Retinal pigment epithelial cell (primary cell): Measurements from ENCODE around the gene EML5.

ENCODE experiments used
- DNase-seq: peaks from one replicate; pipeline ENCODE4 v3.0.0-alpha.2; 2010; ENCODE audit warnings: low read depth
- H3K4me3 ChIP-seq: 2 replicates; pipeline ENCODE4 v1.5.1; 2011; ENCODE audit warnings: mild to moderate bottlenecking, low read length, control low read depth, moderate library complexity
- TF ChIP-seq, protein P1 (sequence below): conservative IDR thresholded peaks from 2 replicates; pipeline ENCODE4 v1.5.1; 2011; ENCODE audit warnings: low read depth, low read length, control low read depth, inconsistent platforms

Gene EML5

DNA sequence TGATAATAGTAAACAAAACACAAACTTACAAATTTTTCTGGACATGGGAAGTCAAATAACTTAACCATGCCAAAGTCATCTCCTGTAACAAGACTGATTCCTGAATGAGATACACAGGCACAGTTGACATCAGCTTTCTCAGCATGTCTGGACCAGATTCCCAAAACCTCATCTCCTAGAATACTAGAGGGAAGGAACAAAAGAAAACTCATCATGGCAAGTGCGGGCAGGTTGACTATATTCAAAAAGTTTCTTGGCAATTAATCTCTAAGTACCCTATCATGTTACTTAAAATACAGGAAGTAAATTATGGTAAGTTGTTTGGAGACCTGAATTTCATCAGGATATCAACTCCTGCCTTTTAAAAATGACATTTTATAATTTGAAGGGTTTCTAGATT is 176.1 kb downstream of the EML5 start:
- no peak overlapping the region for H3K4me3 ChIP-seq
- DNase-seq, result no peak
- TF ChIP-seq, protein P1, sequence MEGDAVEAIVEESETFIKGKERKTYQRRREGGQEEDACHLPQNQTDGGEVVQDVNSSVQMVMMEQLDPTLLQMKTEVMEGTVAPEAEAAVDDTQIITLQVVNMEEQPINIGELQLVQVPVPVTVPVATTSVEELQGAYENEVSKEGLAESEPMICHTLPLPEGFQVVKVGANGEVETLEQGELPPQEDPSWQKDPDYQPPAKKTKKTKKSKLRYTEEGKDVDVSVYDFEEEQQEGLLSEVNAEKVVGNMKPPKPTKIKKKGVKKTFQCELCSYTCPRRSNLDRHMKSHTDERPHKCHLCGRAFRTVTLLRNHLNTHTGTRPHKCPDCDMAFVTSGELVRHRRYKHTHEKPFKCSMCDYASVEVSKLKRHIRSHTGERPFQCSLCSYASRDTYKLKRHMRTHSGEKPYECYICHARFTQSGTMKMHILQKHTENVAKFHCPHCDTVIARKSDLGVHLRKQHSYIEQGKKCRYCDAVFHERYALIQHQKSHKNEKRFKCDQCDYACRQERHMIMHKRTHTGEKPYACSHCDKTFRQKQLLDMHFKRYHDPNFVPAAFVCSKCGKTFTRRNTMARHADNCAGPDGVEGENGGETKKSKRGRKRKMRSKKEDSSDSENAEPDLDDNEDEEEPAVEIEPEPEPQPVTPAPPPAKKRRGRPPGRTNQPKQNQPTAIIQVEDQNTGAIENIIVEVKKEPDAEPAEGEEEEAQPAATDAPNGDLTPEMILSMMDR, result no peak

DNA sequence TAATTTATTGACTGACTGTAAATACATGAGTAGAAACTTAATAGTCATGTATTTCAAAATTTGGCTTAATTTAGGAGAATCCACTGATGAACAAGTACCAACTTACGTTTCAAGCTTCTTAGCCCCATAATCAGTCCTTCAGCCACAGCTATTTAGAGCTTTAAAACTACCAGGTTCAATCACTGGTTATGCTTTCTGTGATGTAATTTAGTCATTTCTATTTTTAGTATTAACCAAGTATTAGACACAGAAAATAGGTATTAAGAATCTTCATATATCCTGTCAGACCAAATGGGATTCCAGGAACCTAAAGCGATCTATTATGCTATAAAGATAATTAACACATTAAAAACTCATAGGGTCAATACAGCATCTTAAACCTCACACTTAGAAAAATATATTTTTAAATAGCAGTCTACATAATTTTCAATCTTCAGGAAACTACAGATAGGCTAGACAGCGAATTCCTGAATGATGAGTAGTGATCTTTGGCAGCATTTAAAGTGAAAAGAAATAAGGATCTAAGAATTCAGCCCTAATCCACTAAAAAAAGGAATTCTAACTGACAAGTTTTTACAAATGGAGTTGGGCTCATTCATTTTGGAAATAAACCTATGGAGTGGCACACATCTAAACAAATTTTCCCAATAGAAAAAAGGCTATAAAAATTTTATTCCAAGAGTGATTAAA is 178.4 kb downstream of the EML5 start:
- H3K4me3 ChIP-seq, result no peak overlapping the region
- TF ChIP-seq, protein P1, result no peak
- DNase-seq, result peak; percentile 36

DNA sequence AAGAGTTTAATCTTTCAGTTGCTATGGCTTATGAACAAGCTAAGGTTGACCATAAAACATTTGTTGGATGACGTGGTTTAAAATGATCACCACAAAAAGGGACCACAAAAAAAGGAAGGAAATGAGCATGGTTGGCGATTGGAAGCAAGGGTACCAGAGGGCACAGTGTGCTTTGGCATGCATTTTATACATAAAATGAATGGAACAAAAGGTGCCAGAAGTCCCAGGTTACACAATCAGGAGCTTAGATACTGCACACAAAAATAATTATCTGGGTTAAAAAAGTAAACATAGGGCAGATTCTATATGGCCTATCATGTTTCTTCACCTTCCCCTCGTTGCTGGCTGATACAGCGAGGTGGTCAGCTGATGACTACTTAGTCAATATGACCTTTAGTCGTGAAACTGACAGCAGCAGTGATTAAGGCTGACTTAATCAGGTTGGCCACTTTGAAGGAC is 179.2 kb downstream of the EML5 start:
- H3K4me3 ChIP-seq, result no peak overlapping the region
- DNase-seq, result peak; percentile 20
- TF ChIP-seq, protein P1, result no peak

DNA sequence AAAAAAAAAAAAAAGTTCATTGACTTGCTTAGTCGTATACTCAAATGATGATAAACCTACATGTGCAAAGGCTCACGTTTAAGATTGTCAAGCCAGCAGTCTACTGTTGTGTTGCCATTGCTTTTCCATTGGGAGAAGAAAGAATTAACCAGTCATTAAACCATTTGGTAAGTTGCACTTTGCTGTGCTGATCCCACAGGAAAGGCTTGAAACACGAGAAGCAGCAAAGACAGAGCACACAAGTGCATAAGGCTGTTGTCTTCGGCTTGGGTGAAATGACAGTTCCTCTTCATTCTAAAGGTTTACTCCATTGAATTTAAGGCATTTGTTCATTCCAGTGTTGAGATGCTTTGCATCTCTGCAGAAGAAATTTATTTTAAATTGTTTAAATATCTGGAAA is 179.8 kb downstream of the EML5 start:
- TF ChIP-seq, protein P1, result no peak
- DNase-seq, result no peak
- H3K4me3 ChIP-seq, result no peak overlapping the region

DNA sequence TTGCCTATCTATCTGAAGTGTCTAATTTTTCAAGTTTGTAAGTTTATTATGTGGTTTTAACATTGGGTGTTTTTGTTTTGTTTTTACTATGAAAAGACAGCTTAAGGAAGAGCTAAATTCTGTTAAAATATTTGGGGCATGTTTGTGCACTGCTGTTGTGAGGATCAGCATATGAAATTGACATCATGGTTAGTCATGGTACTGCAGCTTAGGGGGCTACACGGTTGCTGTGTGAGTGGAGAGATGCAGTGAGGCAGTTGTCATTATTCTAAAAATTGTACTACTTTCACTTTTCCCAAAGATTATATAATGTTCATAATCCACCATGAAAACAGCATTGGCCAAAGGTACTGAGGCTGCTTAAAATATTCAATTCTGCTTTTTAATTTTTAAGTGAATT is 180.9 kb downstream of the EML5 start:
- DNase-seq, result no peak
- TF ChIP-seq, protein P1, result no peak
- H3K4me3 ChIP-seq, result no peak overlapping the region

DNA sequence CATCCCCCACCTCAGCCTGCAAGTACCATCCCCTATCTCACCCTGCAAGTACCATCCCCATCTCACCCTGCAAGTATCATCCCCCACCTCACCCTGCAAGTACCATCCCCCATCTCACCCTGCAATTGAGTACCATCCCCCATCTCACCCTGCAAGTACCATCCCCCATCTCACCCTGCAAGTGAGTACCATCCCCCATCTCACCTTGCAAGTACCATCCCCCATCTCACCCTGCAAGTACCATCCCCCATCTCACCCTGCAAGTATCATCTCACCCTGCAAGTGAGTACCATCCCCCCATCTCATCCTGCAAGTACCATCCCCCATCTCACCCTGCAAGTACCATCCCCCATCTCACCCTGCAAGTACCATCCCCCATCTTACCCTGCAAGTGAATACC is 184.9 kb downstream of the EML5 start:
- no peak for DNase-seq
- TF ChIP-seq, protein P1, result no peak
- no peak overlapping the region for H3K4me3 ChIP-seq

DNA sequence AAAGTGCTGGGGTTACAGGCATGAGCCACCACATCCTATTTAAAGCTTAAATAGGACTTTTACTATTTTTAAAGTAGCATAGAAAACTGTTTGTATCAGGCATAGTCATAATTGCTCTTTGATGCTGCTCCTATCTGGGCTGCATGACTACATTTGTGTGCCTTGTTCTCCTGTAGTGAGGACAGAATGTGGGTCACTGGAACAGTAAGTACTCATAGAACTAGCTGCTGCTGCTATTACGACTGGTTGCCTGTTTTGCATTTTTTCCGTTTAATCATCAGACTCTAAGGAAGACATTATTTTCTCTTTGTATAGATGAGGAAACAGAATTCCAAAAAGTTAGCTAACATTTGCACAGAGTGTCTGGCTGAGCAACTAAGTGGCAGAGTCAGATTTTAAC is 187.2 kb downstream of the EML5 start:
- H3K4me3 ChIP-seq, result no peak overlapping the region
- TF ChIP-seq, protein P1, result no peak
- no peak for DNase-seq
